Embryonic facial prominence (tissue), 1 donor: ENCODE data around the gene CACNA1D.

Experiments used
- DNase-seq: peaks from one replicate; pipeline ENCODE4 v3.0.0-alpha.2; 2016; ENCODE audit errors: extremely low spot score

The CACNA1D gene

GRCh38 chr3:53806182-53807116 lies 312.0 kb downstream of the CACNA1D start:
- no peak for DNase-seq

- no peak for DNase-seq
These were observed 312.9 kb downstream of the CACNA1D start for GRCh38 chr3:53807117-53807810.

- no peak for DNase-seq
These were observed 314.1 kb downstream of the CACNA1D start for GRCh38 chr3:53808496-53808895.

GRCh38 chr3:53809267-53809666 lies 314.9 kb downstream of the CACNA1D start:
- DNase-seq, result no peak

- DNase-seq, result no peak
These were observed 315.5 kb downstream of the CACNA1D start for GRCh38 chr3:53809764-53810400.

- no peak for DNase-seq
These were observed 316.9 kb downstream of the CACNA1D start for GRCh38 chr3:53811143-53811927.

- DNase-seq, result no peak
These were observed 318.0 kb downstream of the CACNA1D start for GRCh38 chr3:53812434-53812833.

- DNase-seq, result no peak
These were observed 318.8 kb downstream of the CACNA1D start for GRCh38 chr3:53813229-53813628.

GRCh38 chr3:53813876-53814275 lies 319.5 kb downstream of the CACNA1D start:
- DNase-seq, result no peak

GRCh38 chr3:53815067-53815466 lies 320.7 kb downstream of the CACNA1D start:
- DNase-seq, result no peak

- DNase-seq, result no peak
These were observed 321.2 kb downstream of the CACNA1D start for GRCh38 chr3:53815651-53816050.

GRCh38 chr3:53816425-53816824 lies 322.0 kb downstream of the CACNA1D start:
- no peak for DNase-seq

GRCh38 chr3:53817211-53817610 lies 322.8 kb downstream of the CACNA1D start:
- no peak for DNase-seq

- DNase-seq, result no peak
These were observed 323.4 kb downstream of the CACNA1D start for GRCh38 chr3:53817809-53818208.

- no peak for DNase-seq
These were observed 324.1 kb downstream of the CACNA1D start for GRCh38 chr3:53818221-53819162.

GRCh38 chr3:53819163-53819868 lies 324.9 kb downstream of the CACNA1D start:
- no peak for DNase-seq

- DNase-seq, result no peak
These were observed 325.7 kb downstream of the CACNA1D start for GRCh38 chr3:53820084-53820483.

GRCh38 chr3:53820756-53821580 lies 326.6 kb downstream of the CACNA1D start:
- DNase-seq, result no peak

- DNase-seq, result no peak
These were observed 327.3 kb downstream of the CACNA1D start for GRCh38 chr3:53821631-53822121.
